ENCODE measurements around the gene VAV3.

DNA sequence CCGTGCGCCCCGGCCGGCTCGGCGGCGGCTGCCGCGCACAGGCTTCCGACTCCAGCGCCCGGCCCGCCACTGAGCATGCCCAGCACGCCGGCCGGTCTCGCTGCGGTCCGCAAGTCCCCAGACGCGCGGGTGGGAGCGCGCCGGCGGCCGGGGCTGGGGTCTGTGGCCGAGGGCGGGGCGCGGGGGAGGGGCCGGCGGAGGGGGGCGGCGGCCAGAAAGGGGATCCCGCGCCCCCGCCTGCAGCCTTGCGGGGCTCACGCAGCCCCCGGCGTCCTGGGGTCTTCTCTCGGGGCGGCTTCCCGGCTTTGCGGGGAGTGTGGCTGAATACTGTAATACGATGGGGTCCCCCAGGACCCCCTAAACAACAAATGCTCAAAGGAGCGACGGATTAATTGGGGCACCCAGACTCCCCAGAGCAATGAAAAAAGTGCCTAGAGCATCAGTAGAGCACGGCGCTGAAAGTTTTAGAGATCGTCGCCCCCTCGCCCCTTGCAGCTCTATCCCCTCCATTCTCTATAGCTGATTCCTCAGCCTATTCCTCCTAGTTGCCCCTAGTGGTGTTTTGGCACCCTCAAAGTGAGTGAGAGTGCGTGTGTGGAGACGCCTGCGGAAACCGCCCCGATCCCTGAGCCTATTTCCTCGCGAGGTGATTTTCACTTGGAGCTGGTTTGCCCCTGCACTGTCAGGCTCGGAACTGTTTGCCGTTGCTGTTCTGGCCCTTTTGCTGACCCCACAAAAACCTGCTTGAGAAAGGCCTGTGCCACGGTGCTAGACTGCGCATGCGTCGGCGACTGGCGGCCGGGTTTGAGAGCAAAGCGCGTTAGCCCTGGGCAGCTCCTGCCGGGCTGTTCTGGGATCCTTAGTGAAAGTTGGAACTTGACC is at the start of gene VAV3:
- TF ChIP-seq, protein P1, sequence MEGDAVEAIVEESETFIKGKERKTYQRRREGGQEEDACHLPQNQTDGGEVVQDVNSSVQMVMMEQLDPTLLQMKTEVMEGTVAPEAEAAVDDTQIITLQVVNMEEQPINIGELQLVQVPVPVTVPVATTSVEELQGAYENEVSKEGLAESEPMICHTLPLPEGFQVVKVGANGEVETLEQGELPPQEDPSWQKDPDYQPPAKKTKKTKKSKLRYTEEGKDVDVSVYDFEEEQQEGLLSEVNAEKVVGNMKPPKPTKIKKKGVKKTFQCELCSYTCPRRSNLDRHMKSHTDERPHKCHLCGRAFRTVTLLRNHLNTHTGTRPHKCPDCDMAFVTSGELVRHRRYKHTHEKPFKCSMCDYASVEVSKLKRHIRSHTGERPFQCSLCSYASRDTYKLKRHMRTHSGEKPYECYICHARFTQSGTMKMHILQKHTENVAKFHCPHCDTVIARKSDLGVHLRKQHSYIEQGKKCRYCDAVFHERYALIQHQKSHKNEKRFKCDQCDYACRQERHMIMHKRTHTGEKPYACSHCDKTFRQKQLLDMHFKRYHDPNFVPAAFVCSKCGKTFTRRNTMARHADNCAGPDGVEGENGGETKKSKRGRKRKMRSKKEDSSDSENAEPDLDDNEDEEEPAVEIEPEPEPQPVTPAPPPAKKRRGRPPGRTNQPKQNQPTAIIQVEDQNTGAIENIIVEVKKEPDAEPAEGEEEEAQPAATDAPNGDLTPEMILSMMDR (conservative IDR thresholded peaks at IDR 0.05; ENCODE audit: low read length), result peak; percentile 67
- TF ChIP-seq EZH2phosphoT487 (IDR thresholded peaks at IDR 0.05; ENCODE audit: borderline replicate concordance, low read depth, low read length), result no peak

Measured in OCI-LY7 (cell line).